ENCODE results near the gene GPX5.

GPX5 gene

DNA sequence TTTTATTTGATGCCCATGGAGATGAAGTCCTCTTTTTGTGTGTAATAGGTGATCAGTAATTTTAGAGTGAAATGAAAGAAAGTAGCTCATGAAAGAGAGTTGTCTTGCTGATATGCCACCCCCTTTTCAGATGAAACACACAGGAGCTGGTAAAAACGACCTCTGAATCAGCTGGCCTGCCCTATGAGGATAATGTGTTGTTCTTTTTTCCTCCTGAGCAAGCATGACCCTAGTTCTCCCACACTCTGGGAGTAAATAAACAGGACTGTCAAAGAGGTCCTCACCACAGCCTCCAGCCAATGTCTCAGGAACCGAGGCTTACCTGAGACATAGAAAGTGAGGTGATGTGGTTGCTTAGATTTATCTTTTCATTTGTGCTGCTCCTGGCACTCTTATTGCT, 29.5 kb downstream of the GPX5 start:
- DNase-seq (ENCODE audit: low spot score): no peak

DNA sequence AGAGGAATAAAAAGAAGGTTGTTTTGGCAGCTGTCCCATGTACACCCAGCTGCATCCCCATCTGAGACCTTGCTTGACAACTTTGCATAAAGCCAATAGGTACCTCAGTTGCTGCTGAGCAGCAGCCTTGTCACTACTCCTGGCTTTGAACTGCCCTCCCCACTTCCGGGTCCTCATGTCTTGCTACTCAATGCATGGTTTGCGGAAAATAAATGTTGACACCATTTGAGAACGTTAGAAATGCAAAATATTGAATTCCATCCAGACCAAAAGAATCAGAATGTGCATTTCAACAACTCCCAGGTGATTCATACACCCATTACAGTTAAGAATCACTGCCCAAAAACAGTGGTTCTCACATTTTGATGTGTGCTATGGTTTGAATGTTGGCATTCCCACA, 32.9 kb downstream of the GPX5 start:
- no peak for DNase-seq (ENCODE audit: low spot score)

DNA sequence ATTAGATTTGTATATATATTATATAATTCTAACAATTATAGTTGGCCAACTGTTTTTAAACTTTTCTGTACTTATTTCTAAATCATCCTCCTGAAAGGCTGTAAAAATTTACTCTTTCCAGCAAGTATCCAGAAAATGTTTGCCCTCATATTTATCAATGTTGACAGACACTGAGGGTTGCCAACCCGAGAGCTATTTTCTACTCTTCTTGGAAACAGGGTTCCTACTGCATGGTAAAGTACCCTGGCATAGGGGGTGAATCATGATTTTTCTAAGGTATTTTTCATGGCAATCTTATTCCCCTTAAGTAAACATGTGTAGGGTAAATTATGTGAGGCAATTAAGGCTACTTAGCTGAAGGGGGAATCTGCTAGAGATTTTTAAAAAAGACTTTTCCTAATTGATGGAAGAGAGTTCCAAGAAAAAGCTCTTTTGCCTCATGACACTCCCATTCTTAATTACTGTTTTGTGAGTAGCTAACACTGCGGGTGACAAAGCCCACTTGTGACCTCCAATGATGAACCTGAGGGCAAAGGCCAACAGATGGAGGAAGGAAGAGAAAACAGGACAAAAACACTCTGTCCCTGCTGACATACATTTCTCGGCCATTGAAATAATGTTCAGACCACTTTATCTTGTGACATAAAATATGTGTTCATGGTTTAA, 37.9 kb downstream of the GPX5 start:
- no peak for DNase-seq (ENCODE audit: low spot score)

DNA sequence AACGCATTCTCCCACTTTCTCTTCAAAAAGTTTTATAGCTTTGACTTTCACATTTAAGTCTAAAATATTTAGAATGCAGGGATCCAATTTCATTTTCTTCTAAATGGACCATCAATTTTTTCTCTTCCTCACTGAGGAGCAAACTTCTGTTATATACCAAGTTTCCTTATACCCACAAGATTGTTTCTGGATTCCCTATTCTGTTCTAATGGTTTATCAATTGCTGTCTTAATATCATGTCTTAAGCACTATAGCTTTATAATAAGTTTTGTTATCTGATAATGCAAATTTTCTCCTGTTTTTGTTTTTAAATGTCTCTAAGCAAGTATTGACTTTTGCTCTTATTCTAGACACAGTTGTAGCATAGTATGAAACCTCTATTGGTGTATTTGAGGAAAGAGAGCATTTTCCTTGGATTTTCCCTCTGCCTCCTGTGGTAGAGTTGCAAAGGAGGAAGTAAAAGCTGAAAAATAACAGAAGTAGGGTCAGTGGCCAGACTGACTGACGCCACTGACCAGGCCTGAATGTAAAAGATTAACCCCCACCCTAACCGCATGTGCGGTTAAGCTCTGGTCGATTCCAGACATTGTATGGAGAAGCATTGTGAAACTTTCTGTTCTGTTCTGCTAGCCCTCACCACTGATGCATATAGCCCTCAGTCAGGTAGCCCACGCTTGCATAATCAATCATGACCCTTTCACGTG, 40.3 kb downstream of the GPX5 start:
- DNase-seq (ENCODE audit: low spot score): no peak

DNA sequence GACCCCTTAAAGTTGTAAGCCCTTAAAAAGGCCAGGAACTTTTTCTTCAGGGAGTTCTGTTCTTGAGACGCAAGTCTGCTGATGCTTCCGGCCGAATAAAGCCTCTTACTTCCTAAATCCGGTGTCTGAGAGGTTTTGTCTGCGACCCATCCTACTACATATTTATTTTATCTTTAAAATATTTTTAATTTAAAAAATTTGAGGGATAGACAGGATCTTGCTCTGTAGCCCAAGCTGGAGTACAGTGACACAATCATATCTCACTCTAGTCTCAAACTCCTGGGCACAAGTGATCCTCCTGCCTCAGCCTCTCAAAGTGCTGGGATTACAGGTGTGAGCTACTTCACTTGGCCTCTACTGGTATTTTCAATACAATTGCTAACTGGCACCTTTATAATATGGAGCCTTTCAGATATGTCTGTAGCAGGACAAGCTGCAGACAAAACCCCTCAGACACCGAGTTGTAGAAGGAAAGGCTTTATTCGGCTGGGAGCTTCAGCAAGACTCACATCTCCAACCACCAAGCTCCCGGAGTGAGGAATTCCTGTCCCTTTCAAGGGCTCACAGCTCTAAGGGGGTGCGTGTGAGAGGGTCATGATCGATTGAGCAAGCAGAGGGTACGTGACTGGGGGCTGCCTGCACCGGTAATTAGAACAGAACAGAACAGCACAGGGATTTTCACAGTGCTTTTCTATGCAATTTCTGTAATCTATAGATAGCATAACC, 41.0 kb downstream of the GPX5 start:
- DNase-seq (ENCODE audit: low spot score): no peak

- no peak for DNase-seq (ENCODE audit: low spot score)
Observed at GRCh38 chr6:28567506-28567905, 41.8 kb downstream of the GPX5 start.

- no peak for DNase-seq (ENCODE audit: low spot score)
Observed at GRCh38 chr6:28568515-28569108, 42.9 kb downstream of the GPX5 start.

GRCh38 chr6:28569748-28570147, 44.1 kb downstream of the GPX5 start:
- DNase-seq (ENCODE audit: low spot score): no peak

GRCh38 chr6:28580475-28580874, 54.8 kb downstream of the GPX5 start:
- no peak for DNase-seq (ENCODE audit: low spot score)

GRCh38 chr6:28583463-28583862, 57.8 kb downstream of the GPX5 start:
- DNase-seq (ENCODE audit: low spot score): no peak
